Lower leg skin (tissue), 3 donors: ENCODE data around the gene NKAPL.

Experiments
- POLR2A ChIP-seq, 2 donors: fragments of 450-650 bp; IDR thresholded peaks; one replicate each; pipeline ENCODE4 v1.6.1; 2016 to 2017; ENCODE audit warnings: antibody characterized with exemption in 2 of 2, mild to moderate bottlenecking in 1 of 2, moderate library complexity in 1 of 2
- TF ChIP-seq, protein P1 (sequence below), 3 donors: fragments of 450-650 bp; IDR thresholded peaks; one replicate each; pipeline ENCODE4 v1.5.1; 2016; ENCODE audit warnings: antibody characterized with exemption in 3 of 3, mild to moderate bottlenecking in 3 of 3, moderate library complexity in 2 of 3

- TF ChIP-seq, protein P1, sequence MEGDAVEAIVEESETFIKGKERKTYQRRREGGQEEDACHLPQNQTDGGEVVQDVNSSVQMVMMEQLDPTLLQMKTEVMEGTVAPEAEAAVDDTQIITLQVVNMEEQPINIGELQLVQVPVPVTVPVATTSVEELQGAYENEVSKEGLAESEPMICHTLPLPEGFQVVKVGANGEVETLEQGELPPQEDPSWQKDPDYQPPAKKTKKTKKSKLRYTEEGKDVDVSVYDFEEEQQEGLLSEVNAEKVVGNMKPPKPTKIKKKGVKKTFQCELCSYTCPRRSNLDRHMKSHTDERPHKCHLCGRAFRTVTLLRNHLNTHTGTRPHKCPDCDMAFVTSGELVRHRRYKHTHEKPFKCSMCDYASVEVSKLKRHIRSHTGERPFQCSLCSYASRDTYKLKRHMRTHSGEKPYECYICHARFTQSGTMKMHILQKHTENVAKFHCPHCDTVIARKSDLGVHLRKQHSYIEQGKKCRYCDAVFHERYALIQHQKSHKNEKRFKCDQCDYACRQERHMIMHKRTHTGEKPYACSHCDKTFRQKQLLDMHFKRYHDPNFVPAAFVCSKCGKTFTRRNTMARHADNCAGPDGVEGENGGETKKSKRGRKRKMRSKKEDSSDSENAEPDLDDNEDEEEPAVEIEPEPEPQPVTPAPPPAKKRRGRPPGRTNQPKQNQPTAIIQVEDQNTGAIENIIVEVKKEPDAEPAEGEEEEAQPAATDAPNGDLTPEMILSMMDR (IDR thresholded peaks at IDR 0.05) = no peak
- TF ChIP-seq POLR2A (IDR thresholded peaks at IDR 0.05) = no peak
Measured at GRCh38 chr6:28248916-28249315, 10.2 kb upstream of the NKAPL start.
